HUDEP-2 (cell line): ENCODE data around the gene TCN2.
"Not testable (repeated sequence)": the region's sequence is repeated elsewhere in the genome, so short reads cannot be mapped to it uniquely, and the experiment has no call there.

Source experiments
- DNase-seq, 76 experiments: peaks; one replicate each; lab custom pipeline; 2025; ENCODE audit not compliant: unreplicated experiment in 76 of 76; lab: John Stamatoyannopoulos, UW

TCN2 gene

GRCh38 chr22:30607300-30607930, 441 bp downstream of the TCN2 start:
- no peak for DNase-seq

DNA sequence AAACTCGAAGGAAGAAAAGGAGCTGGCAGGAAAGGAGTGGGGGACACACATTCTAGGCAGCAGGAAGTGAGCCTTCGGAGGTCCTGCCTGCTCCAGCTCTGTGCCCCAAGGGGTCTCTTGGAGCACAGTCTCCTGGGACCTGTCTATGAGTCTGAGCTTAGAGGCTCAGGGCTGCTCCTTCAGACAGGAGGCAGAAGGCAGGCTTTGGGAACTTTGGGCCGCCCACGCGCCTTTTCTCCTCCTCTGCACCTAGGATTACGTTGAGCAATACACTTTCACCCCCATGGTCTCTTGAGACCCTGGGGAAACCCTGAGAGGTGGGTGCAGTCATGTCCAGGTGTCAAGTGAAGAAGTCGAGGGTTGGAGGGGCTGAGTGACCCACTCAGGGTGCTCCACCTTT, 965 bp downstream of the TCN2 start:
- DNase-seq = no peak

DNA sequence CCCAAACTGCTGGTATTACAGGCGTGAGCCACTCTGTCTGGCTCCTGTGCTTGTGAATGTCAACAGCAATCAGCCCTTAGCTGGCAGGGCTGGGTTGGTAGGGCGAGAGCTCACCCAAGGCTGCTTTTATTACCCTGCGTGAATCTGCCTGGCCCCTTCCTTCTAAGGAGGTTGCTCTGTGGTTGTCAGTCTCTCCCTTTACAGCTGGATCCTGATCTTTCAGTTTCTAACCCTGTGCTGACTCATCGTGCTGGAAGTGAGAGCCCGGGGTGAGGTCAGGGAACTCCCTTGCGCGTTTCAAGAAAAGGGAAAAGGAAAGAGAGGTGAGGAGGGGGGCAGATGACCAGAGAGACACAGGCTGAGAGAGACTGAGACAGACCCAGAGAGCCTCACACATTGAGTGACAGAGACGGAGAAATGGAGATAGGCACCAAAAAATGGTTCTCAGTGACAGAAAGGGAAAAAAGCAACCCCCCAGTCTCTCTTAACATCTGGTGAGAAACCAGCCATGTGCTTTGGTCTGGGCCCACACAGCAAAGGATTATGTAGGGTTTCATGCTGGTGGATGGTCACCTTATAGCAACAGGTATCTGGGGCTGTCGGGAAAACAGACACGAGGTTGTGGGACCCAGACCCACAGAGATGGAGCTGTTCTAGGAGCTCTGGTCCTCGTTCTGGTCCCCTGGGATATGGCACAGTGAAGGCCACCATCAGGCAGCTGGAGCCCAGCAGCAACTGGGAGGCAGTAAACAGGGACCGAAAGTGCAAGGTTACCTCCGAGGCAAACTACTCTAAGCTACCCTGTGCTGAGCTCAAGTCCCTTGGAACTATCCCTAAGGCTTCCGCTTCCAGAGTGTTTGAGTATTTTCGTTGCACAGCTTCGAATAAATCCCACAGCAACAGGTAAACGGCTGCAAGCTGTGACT, 2.5 kb downstream of the TCN2 start:
- DNase-seq = peak in 22 of 76 experiments; percentile 7 to 46 (median 22)

GRCh38 chr22:30610299-30610698, 3.3 kb downstream of the TCN2 start:
- peak in 2 of 76 experiments; percentile 4 to 18 for DNase-seq

GRCh38 chr22:30611197-30611596, 4.2 kb downstream of the TCN2 start:
- DNase-seq = no peak

GRCh38 chr22:30612789-30613188, 5.8 kb downstream of the TCN2 start:
- DNase-seq = no peak

GRCh38 chr22:30614268-30614667, 7.3 kb downstream of the TCN2 start:
- no peak for DNase-seq

DNA sequence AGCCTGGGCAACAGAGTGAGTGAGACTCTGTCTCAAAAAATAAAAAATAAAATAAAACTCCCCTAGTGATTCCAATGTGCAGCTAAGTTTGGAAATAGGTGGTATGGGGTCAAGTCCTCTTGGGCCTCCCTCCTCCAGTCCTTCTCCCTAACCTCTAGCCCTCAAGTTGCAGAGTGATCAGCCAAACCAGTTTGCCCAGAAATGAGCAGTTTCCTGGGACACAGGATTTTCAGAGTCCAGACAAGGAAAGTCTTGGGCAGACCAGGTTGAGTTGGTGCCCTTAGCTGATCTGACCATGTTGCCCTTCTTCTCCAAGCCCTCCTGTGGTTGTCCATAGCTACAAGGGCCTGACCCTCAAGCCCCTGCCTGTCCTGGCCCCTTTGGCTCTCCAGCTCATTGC, 7.9 kb downstream of the TCN2 start:
- DNase-seq = no peak

DNA sequence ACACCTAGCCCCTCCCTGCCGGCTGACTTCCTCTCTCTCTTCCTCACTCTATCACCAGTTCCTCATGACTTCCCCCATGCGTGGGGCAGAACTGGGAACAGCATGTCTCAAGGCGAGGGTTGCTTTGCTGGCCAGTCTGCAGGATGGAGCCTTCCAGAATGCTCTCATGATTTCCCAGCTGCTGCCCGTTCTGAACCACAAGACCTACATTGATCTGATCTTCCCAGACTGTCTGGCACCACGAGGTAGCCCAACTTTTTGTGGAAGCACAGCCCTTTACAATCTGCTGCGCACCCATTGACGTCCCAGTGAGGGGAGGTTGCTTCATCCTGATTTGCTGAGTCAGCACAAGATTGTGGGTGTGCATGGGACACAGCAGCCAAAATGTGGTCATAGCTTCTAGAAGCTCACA, 8.6 kb downstream of the TCN2 start:
- no peak for DNase-seq

DNA sequence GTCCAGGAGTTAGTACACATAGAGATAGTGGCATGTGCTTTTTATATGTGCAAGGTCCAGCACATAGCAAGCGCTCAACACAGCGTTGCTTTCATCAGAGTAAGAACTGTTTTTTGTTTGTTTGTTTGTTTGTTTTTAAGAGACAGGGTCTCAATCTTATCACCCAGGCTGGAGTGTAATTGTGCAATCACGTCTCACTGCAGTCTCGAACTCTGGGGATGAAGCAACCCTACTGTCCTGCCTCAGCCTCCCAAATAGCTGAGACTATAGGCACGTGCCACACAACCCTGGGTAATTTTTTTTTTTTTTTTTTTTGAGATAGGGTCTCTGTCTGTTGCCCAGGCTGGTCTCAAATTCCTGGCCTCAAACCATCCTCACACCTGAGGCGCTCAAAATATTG, 10.8 kb downstream of the TCN2 start:
- DNase-seq = no peak

- not testable (repeated sequence) for DNase-seq
Measured at GRCh38 chr22:30619909-30620308, 12.9 kb downstream of the TCN2 start.

- DNase-seq = no peak
Measured at GRCh38 chr22:30626413-30626812, 19.4 kb downstream of the TCN2 start.

DNA sequence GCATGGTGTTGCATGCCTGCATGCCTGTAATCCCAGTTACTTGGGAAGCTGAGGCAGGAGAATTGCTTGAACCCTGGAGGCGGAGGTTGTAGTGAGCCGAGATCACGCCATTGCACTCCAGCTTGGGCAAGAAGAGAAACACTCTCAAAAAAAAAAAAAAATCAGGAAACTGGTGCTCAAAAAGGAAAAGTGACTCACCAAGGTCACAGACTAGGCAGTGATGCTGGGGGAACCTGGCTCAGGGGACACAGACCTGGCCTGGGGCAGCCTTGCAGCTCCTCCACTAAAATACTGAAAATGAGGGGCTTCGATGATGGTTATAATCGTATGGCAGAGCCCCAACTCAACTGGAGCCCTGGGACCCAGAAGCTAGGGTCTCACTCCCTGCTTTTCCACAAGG, 20.5 kb downstream of the TCN2 start:
- DNase-seq = no peak

DNA sequence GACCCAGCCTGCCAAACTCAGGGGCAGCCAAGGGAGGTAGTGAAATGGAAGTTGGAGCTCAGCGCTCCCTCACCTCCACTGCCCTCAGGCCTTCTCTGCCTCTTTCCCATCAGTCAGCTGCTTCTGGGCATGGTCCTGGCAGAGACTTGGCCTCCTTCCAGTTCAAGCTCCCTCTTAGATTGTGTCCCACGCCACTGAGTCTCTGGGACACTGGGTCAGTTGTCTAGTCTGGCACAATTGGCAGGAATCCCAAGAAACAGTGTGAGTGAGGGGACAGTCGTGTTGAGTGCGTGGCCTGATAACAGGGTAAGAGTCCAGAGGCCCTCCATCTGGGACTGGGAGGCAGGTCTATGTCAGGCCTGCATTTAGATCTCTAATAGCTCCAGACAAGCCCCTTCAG, 21.5 kb downstream of the TCN2 start:
- DNase-seq = no peak

DNA sequence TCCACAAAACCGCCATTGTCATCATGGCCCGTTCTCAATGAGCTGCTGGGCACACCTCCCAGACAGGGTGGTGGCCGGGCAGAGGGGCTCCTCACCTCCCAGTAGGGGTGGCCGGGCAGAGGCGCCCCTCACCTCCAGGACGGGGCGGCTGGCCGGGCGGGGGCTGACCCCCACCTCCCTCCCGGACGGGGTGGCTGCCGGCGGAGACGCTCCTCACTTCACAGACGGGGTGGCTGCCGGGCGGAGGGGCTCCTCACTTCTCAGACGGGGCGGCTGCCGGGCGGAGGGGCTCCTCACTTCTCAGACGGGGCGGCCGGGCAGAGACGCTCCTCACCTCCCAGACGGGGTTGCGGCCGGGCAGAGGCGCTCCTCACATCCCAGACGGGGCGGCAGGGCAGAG, 24.5 kb downstream of the TCN2 start:
- DNase-seq = not testable (repeated sequence)

DNA sequence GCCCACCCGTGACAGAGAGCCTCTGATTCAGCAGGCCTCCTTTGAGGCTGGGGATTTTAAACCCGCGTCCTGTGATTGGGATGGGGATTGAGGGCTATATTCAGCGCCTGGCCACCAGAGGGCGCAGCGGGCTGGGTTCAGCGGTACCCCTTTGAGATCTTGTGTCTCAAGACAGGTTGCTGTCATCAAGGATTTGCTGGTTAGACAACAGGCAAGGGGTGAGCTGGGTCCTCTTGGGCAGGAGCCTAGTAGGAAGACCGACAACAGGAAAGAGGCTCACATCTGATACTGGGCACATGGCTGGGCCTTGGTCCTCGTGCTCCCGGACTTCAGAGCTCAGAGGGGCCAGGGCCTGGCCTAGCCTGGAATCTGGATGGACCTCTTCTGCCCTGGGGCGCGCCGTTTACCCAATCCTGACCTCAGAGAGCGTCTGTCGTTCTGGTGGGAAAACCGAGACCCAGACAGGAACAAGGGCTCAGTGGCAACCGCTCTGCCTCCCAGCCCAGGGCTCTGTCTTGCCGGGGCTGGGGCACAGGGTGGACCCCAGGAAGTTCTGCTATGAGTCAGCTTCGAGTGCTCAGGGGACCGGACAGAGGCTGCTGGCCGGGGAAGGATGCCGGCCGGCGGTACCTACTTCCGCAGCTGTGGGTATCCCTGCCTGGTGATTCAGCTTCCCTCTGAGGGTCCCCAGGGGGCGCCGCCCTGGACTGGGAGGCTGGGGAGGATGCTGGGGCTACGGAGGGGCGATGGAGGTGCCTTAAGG, 27.7 kb downstream of the TCN2 start:
- DNase-seq = peak in 71 of 76 experiments; percentile 14 to 83 (median 67)

DNA sequence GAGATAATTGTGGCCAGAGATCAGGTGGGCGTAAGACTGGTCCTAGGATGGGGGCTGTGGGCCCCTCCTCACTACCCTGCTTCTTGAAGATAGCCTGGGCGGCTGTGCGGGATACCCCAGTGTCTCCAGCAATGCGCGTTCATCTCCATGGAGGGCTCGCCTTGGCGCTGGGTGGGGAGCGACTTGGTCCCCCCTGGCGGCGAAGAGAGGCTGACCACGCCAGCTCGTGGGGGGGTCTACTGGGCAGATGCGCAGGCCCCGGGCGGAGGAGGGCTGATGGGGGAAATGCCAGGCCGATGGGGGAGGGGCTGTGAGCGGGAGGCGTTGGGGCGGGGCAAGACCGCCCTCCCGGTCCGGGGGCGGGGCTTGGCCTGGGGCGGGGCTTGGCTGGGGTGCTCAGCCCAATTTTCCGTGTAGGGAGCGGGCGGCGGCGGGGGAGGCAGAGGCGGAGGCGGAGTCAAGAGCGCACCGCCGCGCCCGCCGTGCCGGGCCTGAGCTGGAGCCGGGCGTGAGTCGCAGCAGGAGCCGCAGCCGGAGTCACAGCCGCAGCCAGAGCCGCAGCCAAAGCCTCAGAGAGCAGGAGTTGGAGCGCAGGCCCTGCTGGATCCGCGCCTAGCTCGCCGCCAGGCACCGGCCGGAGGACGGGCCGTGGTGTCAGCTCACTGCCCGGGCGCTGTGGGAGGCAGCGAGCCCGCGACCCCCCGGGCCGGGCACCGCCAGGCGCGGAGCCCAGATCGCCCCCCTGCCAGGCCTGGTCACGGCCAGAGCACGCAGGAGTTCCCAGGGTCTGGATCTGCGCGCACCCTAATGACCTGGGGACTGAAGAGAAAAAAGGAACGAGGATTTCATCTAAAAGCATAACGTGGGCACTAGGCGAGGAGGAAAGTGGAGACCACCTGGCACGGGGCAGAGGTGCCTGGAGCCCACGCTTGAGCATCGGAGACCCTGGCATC, 28.6 kb downstream of the TCN2 start, which contains the start of gene SLC35E4:
Gene SLC35E4, plus strand, starts transcription at position 509 of the 953 bp plus-strand sequence. CDS start 670 bp downstream, outside the sequence.
- DNase-seq = peak in 74 of 76 experiments; percentile 9 to 93 (median 83)

- DNase-seq = no peak
Measured at GRCh38 chr22:30636226-30637077, 29.5 kb downstream of the TCN2 start.

DNA sequence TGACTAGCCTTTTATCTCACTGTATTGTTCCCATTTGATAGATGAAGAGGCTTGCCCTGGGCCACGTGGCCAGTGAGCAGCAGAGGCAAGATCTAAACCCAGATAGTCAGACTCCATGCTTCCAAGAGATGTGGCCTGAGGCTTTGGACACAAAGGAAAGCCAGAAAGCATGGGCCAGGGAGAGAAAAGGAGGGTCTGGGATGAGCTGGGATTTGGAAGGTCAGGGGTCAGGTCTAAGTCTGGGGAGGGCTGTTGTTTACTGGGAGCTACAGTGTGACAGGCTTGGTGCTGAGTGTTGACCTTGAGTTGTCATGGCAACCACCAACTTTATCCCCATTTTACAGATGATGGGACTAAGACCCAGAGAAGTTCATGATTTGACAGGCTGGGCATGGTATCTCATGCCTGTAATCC, 30.7 kb downstream of the TCN2 start:
- DNase-seq = peak in 1 of 76 experiments; percentile 13
